ENCODE results near the gene YEATS4.
A peak's percentile ranks its signal among the peaks of the same experiment; 100 is the strongest.

Gene YEATS4

DNA sequence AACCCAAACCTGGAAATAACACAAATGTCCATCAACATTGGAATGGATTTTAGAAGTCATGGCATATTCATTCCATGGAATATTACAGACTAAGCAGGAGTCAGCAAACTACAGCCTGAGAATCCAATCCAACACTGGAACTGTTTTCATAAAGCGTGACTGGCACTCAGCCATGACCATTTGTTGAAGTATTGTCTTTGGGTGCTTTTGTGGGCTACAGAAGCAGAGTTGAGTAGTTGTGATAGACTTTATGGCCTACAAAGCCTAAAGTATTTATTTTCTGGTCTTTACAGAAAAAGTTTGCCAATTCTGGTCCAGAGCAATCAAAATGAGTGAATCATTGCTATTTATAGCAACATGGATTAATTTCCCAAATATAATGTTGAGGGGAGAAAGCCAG is 76.1 kb downstream of the YEATS4 start:
- in situ Hi-C loops (cut with HindIII; ENCODE audit: low sequenced_read_pairs): no loop called here
- DNase-seq (ENCODE audit: low read depth): peak; percentile 2
- no peak overlapping the region for H3K4me3 ChIP-seq (ENCODE audit: low read depth, low read length)
- TF ChIP-seq, protein P1, sequence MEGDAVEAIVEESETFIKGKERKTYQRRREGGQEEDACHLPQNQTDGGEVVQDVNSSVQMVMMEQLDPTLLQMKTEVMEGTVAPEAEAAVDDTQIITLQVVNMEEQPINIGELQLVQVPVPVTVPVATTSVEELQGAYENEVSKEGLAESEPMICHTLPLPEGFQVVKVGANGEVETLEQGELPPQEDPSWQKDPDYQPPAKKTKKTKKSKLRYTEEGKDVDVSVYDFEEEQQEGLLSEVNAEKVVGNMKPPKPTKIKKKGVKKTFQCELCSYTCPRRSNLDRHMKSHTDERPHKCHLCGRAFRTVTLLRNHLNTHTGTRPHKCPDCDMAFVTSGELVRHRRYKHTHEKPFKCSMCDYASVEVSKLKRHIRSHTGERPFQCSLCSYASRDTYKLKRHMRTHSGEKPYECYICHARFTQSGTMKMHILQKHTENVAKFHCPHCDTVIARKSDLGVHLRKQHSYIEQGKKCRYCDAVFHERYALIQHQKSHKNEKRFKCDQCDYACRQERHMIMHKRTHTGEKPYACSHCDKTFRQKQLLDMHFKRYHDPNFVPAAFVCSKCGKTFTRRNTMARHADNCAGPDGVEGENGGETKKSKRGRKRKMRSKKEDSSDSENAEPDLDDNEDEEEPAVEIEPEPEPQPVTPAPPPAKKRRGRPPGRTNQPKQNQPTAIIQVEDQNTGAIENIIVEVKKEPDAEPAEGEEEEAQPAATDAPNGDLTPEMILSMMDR (IDR thresholded peaks at IDR 0.05; ENCODE audit: low read depth, low read length, missing control alignments): no peak

- no peak overlapping the region for H3K4me3 ChIP-seq (ENCODE audit: low read depth, low read length)
- in situ Hi-C loops (cut with HindIII; ENCODE audit: low sequenced_read_pairs): no loop called here
- DNase-seq (ENCODE audit: low read depth): no peak
- TF ChIP-seq, protein P1 (IDR thresholded peaks at IDR 0.05; ENCODE audit: low read depth, low read length, missing control alignments): no peak
Observed at GRCh38 chr12:69437073-69437472, 77.5 kb downstream of the YEATS4 start.

DNA sequence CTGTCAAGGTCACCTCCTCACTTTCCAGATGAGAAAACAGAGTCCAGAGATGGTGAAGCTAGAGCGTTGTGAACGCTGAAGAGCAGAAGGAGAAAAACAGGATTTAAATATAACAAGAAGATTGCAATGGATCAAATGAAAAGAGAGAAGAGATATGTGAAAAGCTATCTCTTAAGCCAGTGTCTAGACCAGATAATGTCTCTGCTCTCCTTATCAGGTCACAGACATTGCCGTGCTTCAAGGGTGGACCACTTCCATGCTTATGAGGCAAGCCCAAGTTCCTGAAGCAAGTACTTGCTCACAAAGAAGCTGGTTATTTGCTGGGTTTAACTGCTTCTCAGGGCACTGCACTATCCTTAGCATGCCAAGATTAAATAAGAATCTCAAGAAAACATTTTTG is 79.0 kb downstream of the YEATS4 start:
- TF ChIP-seq, protein P1 (IDR thresholded peaks at IDR 0.05; ENCODE audit: low read depth, low read length, missing control alignments): no peak
- H3K4me3 ChIP-seq (ENCODE audit: low read depth, low read length): no peak overlapping the region
- in situ Hi-C loops (cut with HindIII; ENCODE audit: low sequenced_read_pairs): no loop called here
- DNase-seq (ENCODE audit: low read depth): no peak

DNA sequence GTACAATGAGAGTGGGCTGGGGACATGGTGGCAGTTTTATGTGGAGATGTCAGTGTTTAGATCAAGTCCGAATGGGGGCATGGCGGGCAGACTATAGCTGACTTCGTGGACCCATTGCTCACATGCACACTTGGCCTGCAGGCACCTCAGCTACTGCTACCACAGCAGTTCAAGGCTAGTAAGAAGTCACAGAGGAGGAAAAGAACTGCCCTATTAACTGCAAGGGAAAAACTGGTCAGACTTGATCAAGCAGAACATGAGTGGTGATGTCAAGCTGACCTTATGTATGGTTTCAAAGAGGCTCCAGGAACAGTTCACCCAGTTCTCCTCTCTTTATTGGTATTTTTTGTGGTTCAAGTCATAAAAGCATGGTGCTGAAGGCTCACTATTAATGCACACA is 80.5 kb downstream of the YEATS4 start:
- H3K4me3 ChIP-seq (ENCODE audit: low read depth, low read length): no peak overlapping the region
- in situ Hi-C loops (cut with HindIII; ENCODE audit: low sequenced_read_pairs): no loop called here
- TF ChIP-seq, protein P1 (IDR thresholded peaks at IDR 0.05; ENCODE audit: low read depth, low read length, missing control alignments): no peak
- no peak for DNase-seq (ENCODE audit: low read depth)
